NB4 (cell line): ENCODE measurements around the gene ENPP1.

ENCODE experiments used
- DNase-seq: peaks from one replicate; pipeline ENCODE4 v3.0.0; 2010; ENCODE audit warnings: low read depth
- H3K4me3 ChIP-seq: one replicate; pipeline ENCODE4 v1.5.1; 2011; ENCODE audit warnings: mild to moderate bottlenecking, low read depth, low read length, moderate library complexity
- CTCF ChIP-seq: IDR thresholded peaks from one replicate; pipeline ENCODE4 v1.5.1; 2012; ENCODE audit warnings: low read depth, low read length
- MAX ChIP-seq: IDR thresholded peaks from 2 replicates; pipeline ENCODE4 v1.6.1; 2011; ENCODE audit warnings: low read depth, low read length
- MYC ChIP-seq: IDR thresholded peaks from 2 replicates; pipeline ENCODE4 v1.6.1; 2011; ENCODE audit warnings: low read depth, low read length
- POLR2A ChIP-seq: IDR thresholded peaks from 2 replicates; pipeline ENCODE4 v1.6.1; 2011; ENCODE audit warnings: mild to moderate bottlenecking; ENCODE audit not compliant: insufficient read length; ENCODE audit errors: extremely low read depth

The ENPP1 gene

GRCh38 chr6:131768964-131769363 is 38.9 kb upstream of the ENPP1 start:
- DNase-seq: no peak
- no peak for TF ChIP-seq MYC
- TF ChIP-seq CTCF: no peak
- no peak for TF ChIP-seq POLR2A
- TF ChIP-seq MAX: no peak
- H3K4me3 ChIP-seq: no peak overlapping the region

GRCh38 chr6:131769385-131770141 is 38.3 kb upstream of the ENPP1 start:
- no peak for DNase-seq
- no peak for TF ChIP-seq MAX
- no peak for TF ChIP-seq POLR2A
- no peak for TF ChIP-seq CTCF
- no peak for TF ChIP-seq MYC
- H3K4me3 ChIP-seq: no peak overlapping the region

- no peak for DNase-seq
- TF ChIP-seq MAX (no peak), MYC (no peak), CTCF (no peak), POLR2A (no peak)
- H3K4me3 ChIP-seq: no peak overlapping the region
Observed at GRCh38 chr6:131770776-131771175, 37.0 kb upstream of the ENPP1 start.

- no peak overlapping the region for H3K4me3 ChIP-seq
- no peak for DNase-seq
- no peak for TF ChIP-seq MYC
- no peak for TF ChIP-seq CTCF
- no peak for TF ChIP-seq POLR2A
- no peak for TF ChIP-seq MAX
Observed at GRCh38 chr6:131773284-131773950, 34.4 kb upstream of the ENPP1 start.

GRCh38 chr6:131775886-131776285 is 31.9 kb upstream of the ENPP1 start:
- DNase-seq: no peak
- TF ChIP-seq POLR2A (no peak), MAX (no peak), CTCF (no peak), MYC (no peak)
- H3K4me3 ChIP-seq: no peak overlapping the region
